HepG2 (cell line): Measurements from ENCODE around the gene CCT6A. TPM values are rescaled to one million over a fixed set of nuclear protein-coding genes. Genes with fewer than 3 reads are reported as not detected.
A peak's percentile ranks its signal among the peaks of the same experiment; 100 is the strongest.

Experiments
- ARNT2 ChIP-seq: sonication (generic); formaldehyde crosslinking; IDR thresholded peaks from 2 replicates; pipeline ENCODE4 v1.8.0; 2022; ENCODE audit warnings: mild to moderate bottlenecking, low read depth, missing genetic modification reagents, moderate library complexity
- CREBL2 ChIP-seq: sonication (generic); formaldehyde crosslinking; IDR thresholded peaks from 2 replicates; pipeline ENCODE4 v1.8.1; 2023; ENCODE audit warnings: missing genetic modification reagents, mild to moderate bottlenecking, borderline replicate concordance
- DPF2 ChIP-seq: sonication (generic); formaldehyde crosslinking; IDR thresholded peaks from 2 replicates; pipeline ENCODE4 v1.4.0; 2020; ENCODE audit warnings: mild to moderate bottlenecking, low read depth, missing genetic modification reagents, borderline replicate concordance
- ELF1 ChIP-seq: sonication (generic); formaldehyde crosslinking; IDR thresholded peaks from 2 replicates; pipeline ENCODE4 v1.4.0; 2020; ENCODE audit warnings: missing genetic modification reagents
- ELF4 ChIP-seq: sonication (generic); formaldehyde crosslinking; IDR thresholded peaks from 2 replicates; pipeline ENCODE4 v1.5.0; 2020; ENCODE audit warnings: missing genetic modification reagents, mild to moderate bottlenecking, moderate library complexity, borderline replicate concordance
- GRHL1 ChIP-seq: sonication (generic); formaldehyde crosslinking; conservative IDR thresholded peaks from 2 replicates; pipeline ENCODE4 v1.8.0; 2022; ENCODE audit warnings: missing genetic modification reagents
- KLF13 ChIP-seq: sonication (generic); formaldehyde crosslinking; IDR thresholded peaks from 2 replicates; pipeline ENCODE4 v1.4.0; 2020; ENCODE audit warnings: mild to moderate bottlenecking, missing genetic modification reagents
- MBNL3 ChIP-seq: fragments of 250-450 bp; sonication (Bioruptor Pico); conservative IDR thresholded peaks from 2 replicates; pipeline ENCODE4 v1.8.0; 2022; ENCODE audit warnings: mild to moderate bottlenecking, inconsistent platforms
- NFRKB ChIP-seq: fragments of 450-650 bp; IDR thresholded peaks from 2 replicates; pipeline ENCODE4 v1.6.1; 2017
- NR2C2 ChIP-seq: sonication (generic); formaldehyde crosslinking; IDR thresholded peaks from 2 replicates; pipeline ENCODE4 v1.4.0; 2020; ENCODE audit warnings: missing genetic modification reagents, mild to moderate bottlenecking, moderate library complexity, borderline replicate concordance
- SIX1 ChIP-seq: sonication (generic); formaldehyde crosslinking; IDR thresholded peaks from 2 replicates; pipeline ENCODE4 v1.4.0; 2020; ENCODE audit warnings: missing genetic modification reagents, borderline replicate concordance
- SPEN ChIP-seq: sonication (generic); formaldehyde crosslinking; IDR thresholded peaks from 2 replicates; pipeline ENCODE4 v1.5.1; 2020; ENCODE audit warnings: low read depth, mild to moderate bottlenecking, missing genetic modification reagents
- TCF7 ChIP-seq: sonication (generic); IDR thresholded peaks from 2 replicates; pipeline ENCODE4 v1.6.1; 2016; ENCODE audit warnings: antibody characterized with exemption, low read depth
- TCF7L2 ChIP-seq: IDR thresholded peaks from 2 replicates; pipeline ENCODE4 v1.6.1; 2011; ENCODE audit warnings: mild to moderate bottlenecking, low read depth, low read length, moderate library complexity
- TFAP4 ChIP-seq: sonication (generic); IDR thresholded peaks from 2 replicates; pipeline ENCODE4 v1.6.1; 2016; ENCODE audit warnings: low read depth, borderline replicate concordance
- XBP1 ChIP-seq: sonication (generic); formaldehyde crosslinking; IDR thresholded peaks from 2 replicates; pipeline ENCODE4 v1.5.0; 2020; ENCODE audit warnings: missing genetic modification reagents
- ZBTB49 ChIP-seq: sonication (generic); formaldehyde crosslinking; IDR thresholded peaks from 2 replicates; pipeline ENCODE4 v1.4.0; 2020; ENCODE audit warnings: missing genetic modification reagents, borderline replicate concordance
- ZFP82 ChIP-seq: sonication (generic); formaldehyde crosslinking; IDR thresholded peaks from 2 replicates; pipeline ENCODE4 v1.5.1; 2020; ENCODE audit warnings: mild to moderate bottlenecking, missing genetic modification reagents, borderline replicate concordance
- ZIK1 ChIP-seq: sonication (generic); formaldehyde crosslinking; IDR thresholded peaks from 2 replicates; pipeline ENCODE4 v1.5.0; 2020; ENCODE audit warnings: mild to moderate bottlenecking, low read depth, missing genetic modification reagents, borderline replicate concordance
- ZMYM4 ChIP-seq: sonication (generic); formaldehyde crosslinking; IDR thresholded peaks from 2 replicates; pipeline ENCODE4 v1.8.1; 2023; ENCODE audit warnings: mild to moderate bottlenecking, missing genetic modification reagents
- ZNF296 ChIP-seq: sonication (generic); formaldehyde crosslinking; conservative IDR thresholded peaks from 2 replicates; pipeline ENCODE4 v1.5.0; 2020; ENCODE audit warnings: mild to moderate bottlenecking, missing genetic modification reagents
- ZNF335 ChIP-seq: sonication (generic); formaldehyde crosslinking; IDR thresholded peaks from 2 replicates; pipeline ENCODE4 v1.4.0; 2020; ENCODE audit warnings: missing genetic modification reagents
- ZNF563 ChIP-seq: sonication (generic); formaldehyde crosslinking; IDR thresholded peaks from 2 replicates; pipeline ENCODE4 v1.8.0; 2022; ENCODE audit warnings: mild to moderate bottlenecking, moderate library complexity, missing genetic modification reagents
- ZNF569 ChIP-seq: sonication (generic); formaldehyde crosslinking; IDR thresholded peaks from 2 replicates; pipeline ENCODE4 v1.5.0; 2020; ENCODE audit warnings: mild to moderate bottlenecking, missing genetic modification reagents, moderate library complexity, borderline replicate concordance
- polyA plus RNA-seq, 8 experiments: library from polyadenylated mRNA; depleted of rRNA in 3 of 8; stranded (reverse) in 7 of 8; unstranded in 1 of 8; fragments of >200 nt; fragmentation: Illumina TruSeq in 4 of 8; extraction: Trizol in 4 of 8; gene quantifications; 2 replicates each; pipeline versions ENCODE4 v1.2.1 to v1.2.3, GENCODE V29; 2011 to 2016; ENCODE audit warnings: low read depth in 4 of 8, missing spikeins in 1 of 8, mixed read lengths in 1 of 8; ENCODE audit not compliant: insufficient read depth in 1 of 8
- total RNA-seq, 5 experiments: library from RNA; depleted of rRNA; stranded (reverse); fragments of >200 nt; fragmentation: Illumina TruSeq; extraction: Trizol; gene quantifications; 2 replicates each; pipeline ENCODE4 v1.2.3, GENCODE V29; 2016; ENCODE audit warnings: low read depth in 1 of 5

Gene CCT6A
- total and polyA plus RNA-seq, 2 of the 13 experiments (the other 11 are each of a cell fraction or from before 2014, with no cell fraction given) = 219 to 292 TPM

GRCh38 chr7:56106108-56107073 is 54.8 kb downstream of the CCT6A start, which contains the start of gene CHCHD2 (continued):
- TF ChIP-seq SPEN (peak; percentile 80), ELF4 (CRISPR knock-in tag) (peak; percentile 92; the same call in 1 of the 2 replicates), ZFP82 (peak; percentile 88; the same call in 1 of the 2 replicates), SIX1 (CRISPR knock-in tag) (peak; percentile 46; the same call in 1 of the 2 replicates), ZMYM4 (CRISPR knock-in tag) (peak; percentile 95), ARNT2 (CRISPR knock-in tag) (peak; percentile 42; the same call in 1 of the 2 replicates), MBNL3 (CRISPR knock-in tag) (no peak), ELF1 (CRISPR knock-in tag) (peak; percentile 96), KLF13 (CRISPR knock-in tag) (no peak), TCF7 (no peak), NR2C2 (CRISPR knock-in tag) (peak; percentile 95), NFRKB (no peak), TCF7L2 (no peak), DPF2 (CRISPR knock-in tag) (no peak), GRHL1 (CRISPR knock-in tag) (no peak), CREBL2 (CRISPR knock-in tag) (peak; percentile 65; the same call in 1 of the 2 replicates), ZNF569 (CRISPR knock-in tag) (no peak), XBP1 (CRISPR knock-in tag) (no peak), TFAP4 (peak; percentile 37; the same call in 1 of the 2 replicates), ZBTB49 (CRISPR knock-in tag) (no peak), ZNF335 (peak; percentile 60; the same call in 1 of the 2 replicates), ZNF563 (CRISPR knock-in tag) (peak; percentile 68; the same call in 1 of the 2 replicates), ZIK1 (peak; percentile 81; the same call in 1 of the 2 replicates), ZNF296 (CRISPR knock-in tag) (0 out of 2 replicates have a peak, but pooled peaks have one; percentile 34)
